ENCODE data around the gene SRPRA.
"Not testable (repeated sequence)": the region's sequence is repeated elsewhere in the genome, so short reads cannot be mapped to it uniquely, and the experiment has no call there.

Gene SRPRA

DNA sequence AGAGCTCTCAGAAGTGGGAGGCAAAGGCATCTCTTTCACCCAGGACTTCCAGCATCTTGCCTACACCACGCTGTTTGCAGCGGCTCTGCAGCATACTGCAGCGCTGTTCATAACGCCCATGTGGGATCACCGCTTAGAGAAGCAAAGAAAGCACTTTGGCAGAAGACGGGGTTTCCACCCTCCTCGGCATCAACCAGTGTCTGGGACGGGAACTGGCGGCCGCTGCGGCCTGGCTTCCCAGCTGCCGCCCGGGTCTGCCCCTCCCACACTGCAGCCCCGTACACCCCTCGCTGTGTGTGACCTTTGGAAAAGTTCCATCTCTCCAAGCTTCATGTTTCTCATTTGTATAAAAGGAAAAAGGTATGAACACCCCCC is 13.7 kb upstream of the SRPRA start:
- peak; percentile 84 for DNase-seq

DNA sequence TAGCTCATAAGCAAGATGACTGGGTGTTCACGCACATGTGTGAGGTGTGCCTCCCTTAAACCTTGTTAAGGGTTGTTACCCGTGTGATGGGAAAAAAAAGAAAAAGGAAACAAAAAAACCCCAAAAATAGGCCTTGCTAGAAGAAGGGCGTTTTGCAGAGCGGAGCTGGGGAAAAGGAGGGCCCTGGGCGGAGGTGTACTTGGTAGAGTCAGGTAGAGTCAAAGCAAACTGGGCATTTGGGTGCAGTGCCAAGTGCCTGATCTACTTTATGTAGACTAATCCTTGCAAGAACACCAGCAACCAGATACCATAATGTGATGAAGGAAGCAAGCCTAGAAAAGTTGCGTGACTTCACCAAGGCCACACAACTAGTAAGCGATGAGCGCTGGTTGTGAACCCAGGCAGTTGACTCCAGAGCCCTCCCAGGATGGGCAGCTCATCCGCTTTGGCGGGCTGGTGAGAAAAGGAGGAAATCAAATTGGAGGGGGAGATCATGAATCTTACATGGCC is 13.0 kb upstream of the SRPRA start:
- DNase-seq, result peak; percentile 64

DNA sequence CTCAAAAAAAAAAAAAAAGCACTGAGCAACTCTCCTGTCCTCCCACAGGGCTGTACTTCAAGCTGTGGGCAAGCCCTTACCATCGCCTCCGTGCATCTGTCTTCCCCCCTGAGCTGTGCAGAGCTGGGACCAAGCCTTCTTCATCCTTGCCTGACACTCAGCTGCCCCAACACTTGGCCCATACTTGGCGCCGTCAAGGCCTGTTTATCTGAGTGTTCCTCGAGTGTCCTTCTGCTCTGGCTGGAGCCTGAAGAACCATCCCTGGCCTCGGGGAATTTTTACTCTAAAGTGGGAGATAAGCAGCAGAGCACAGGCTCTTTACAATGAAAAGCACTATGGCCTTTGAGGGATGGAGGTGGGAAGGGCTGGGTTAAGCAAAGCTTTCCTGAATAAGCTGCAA is 12.6 kb upstream of the SRPRA start:
- DNase-seq, result no peak

DNA sequence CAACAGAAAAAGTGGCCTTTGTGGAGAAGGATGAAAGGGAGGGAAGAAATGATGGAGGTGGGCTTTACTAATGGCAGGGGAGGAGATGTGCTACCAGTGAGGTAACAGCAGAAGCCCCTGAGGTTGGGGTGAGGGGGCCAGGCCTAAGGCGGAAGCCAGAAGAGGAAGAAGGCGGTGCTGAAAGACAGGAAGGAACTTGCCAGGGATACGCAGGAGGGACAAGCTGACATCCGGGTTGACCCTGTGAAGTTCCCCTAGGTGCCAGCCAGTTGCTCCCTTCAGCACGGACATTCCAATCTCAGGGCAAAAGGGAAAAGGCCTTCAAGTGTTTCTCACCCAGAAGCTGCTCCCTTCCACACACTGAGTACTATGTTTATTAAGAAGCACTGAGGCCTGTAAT is 11.9 kb upstream of the SRPRA start:
- DNase-seq, result peak; percentile 96

DNA sequence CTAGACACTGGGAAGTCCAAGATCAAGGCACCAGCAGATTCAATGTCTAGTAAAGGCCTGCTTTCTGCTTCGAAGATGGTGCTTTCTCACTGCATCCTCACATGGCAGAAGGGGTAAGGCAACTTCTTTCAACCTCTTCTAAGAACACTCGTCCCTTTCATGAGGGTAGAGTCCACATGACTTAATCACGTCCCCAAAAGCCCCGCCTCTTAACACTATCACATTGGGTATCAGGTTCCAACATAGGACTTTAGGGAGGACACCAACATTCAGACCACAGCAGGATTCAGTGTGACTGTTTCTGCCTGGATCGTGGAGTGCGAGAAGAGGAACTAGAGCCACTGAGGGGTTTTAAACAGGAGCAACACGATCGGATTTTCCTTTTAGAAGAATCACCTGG is 10.5 kb upstream of the SRPRA start:
- no peak for DNase-seq

DNA sequence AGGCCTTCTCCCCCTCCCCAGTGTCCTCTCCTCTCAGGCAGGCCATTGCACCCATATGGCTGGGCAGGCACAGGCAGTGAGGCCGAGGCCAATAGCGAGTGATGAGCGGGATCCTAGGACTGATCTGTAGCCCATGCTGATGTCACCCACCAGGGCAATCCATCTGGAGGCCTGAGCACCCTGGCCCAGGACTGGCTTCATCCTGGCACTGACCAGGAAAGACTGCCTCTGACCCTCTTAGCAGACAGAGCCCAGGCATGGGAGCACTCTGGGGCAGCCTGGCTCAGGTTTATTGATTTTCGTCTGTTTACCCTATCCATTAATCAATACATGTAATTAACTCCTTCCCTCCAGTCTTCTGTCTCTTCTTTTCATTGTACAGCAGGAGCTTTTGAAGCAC is 9.1 kb upstream of the SRPRA start:
- DNase-seq, result no peak

DNA sequence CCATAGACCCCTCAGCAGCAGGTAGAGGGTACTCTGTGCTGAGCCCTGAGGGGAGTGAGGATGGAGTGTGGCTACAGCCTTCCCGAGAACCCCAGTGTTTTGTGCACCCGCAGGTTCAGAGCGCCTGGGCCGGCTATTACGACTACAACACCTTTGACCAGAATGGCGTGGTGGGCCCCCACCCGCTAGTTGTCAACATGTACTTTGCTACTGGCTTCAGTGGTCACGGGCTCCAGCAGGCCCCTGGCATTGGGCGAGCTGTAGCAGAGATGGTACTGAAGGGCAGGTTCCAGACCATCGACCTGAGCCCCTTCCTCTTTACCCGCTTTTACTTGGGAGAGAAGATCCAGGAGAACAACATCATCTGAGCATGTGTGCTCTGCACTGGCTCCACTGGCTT is 8.6 kb upstream of the SRPRA start:
- DNase-seq, result no peak

DNA sequence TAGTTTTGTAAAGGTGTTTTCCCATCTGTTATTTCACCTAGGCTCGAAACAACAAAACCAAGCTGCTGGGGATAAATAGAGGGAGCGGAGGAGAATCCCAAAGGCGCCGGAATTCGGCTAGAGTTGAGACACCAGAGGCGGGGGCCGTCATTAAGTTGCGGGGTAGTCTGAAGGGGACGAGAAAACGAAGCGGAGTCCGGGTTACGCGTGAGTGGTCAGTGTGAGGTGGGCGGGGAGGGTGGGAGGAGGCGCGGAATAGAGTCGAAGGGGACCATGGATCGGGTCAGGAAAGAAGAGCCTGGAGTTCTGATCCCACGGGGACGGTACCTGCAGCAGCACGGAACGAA is 361 bp downstream of the SRPRA start:
- DNase-seq, result no peak

DNA sequence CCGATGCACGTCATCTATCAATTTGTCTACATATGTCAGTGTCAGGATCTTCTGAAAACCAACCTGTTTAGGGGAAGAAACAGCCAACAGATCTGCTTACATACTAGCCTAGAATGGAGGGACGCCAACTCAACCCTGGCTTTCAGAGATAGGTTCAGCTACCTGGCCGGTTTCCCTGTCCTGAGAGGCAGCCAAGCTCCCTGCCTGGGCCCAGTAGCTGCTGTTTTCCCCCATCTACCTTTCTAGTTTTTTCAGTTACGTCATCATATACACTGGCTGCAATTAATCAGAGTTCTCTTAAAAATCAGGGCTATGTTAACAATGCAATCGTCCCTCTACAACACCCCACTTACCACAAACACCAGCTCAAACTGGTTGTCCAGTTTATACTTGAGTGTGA is 1.0 kb downstream of the SRPRA start:
- no peak for DNase-seq

DNA sequence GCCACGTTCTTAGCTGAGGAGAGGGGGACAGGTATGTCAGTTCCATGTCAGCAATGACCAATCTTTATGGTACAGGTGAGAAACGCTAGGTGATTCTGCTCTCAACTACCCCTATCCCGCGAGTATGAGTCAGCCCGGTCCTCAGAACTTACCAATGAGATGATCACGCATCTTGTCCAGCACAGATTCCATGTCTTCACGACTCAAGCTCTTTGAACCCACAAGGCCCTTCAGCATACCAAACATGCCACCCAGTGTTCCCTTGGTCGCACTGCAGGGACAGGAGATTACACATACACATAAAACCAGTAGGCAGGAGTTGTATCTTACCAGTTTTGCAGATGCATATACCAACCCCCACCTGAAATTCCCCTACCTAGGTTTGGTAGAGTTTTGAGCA is 2.9 kb downstream of the SRPRA start:
- DNase-seq, result no peak

DNA sequence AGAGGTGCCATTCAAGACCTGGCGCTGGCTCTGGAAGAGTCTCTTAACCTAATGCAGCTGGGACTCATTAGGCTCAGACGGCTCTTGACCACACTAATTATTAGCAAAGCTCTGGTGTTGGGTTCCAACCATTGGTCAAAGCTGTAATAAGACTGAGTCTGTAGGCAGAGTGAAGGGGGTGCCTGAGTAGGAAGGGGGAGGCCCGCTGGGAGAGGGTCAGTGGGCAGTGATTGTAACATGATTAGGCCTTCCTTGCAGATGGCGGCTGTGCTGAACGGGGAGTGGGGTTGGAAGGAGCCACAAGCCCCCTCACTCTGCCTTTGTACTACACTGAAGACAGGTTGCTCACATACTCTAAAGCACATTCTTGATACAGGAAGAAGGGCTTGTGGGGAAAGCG is 5.2 kb downstream of the SRPRA start:
- no peak for DNase-seq

DNA sequence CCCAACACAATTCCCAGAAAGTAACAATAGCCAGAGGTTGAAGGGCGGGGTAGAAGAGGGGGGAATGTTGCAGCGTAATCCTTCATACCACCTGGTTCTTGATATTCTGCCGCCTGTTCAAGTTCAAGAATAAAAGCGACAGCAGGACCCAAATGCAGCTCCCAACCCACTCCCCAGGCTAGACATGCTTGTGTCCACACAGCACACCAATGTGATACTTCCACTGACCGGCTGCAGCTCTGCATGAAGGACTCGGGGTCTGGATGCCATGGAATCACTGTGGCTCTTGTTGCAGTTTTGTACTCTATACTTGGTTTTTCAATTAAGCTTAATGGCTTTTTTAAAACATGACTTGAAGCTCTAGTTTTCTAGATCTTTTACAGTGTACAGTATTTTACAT is 6.5 kb downstream of the SRPRA start:
- no peak for DNase-seq

DNA sequence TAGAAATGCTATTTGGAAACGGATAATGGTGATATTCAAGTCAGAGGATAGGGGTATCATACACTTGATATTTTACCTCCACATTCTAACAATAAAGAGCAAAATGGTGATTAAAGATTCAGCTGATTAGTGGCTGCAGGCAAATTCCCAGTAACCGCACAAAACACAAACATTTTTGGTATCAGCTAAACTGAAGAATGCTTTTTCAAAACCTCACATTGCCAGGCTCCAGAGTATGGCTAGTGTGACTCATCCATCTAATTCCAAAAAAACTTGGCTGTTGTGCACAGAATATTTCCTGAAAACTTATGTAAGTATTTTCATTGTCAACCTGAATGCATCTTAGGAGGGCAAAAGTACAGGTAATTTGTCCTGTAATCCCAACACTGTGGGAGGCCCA is 10.9 kb downstream of the SRPRA start:
- DNase-seq, result no peak

DNA sequence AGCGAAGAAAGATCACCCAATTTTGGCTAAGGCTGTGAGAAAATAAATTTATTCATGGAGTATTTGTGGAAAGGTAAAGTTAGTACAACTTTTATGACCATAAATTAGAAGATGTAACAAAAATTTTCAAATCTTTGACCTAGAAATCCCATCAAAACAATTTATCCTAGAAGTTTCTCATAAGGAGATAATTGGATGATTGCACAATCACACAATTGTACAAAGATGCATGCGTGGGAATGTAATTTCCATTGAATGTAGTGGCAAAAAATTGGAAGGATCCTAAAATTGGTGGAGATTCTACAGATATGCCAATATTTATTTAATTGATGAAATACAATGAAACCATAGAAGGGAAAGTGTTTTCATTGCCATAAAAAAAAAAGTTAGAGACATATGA is 11.6 kb downstream of the SRPRA start:
- no peak for DNase-seq

DNA sequence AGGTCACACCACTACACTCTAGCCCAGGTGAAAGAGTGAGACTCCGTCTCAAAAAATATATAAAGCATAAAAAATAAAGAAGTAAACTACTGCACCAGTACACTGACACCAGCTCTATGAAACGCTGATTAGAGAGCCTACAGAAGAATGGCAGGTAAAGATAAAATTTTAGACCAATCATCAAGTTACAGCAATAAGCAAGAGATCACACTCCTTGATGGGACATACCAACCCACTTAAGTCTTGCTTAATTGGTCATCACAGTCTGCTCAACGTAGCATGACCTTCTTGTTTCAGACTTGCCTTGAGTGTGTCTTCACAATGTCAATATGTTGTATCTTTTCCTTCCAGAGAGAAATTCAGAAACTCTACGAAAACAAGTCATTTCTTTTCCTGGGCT is 12.5 kb downstream of the SRPRA start:
- DNase-seq, result no peak

DNA sequence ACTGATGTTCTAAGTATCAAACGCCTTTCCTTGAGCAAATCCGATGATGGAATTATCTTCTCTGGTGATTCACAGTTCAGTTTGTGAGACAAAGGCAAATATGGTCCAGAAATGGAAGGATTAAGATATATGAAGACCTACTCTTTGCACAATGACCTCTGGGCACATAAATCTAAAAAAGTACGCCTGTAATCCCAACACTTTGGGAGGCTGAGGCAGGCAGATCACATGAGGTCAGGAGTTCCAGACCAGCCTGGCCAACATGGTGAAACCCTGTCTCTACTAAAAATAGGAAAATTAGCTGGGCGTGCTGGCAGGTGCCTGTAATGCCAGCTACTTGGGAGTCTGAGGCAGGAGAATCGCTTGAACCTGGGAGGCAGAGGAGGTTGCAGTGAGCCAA is 13.2 kb downstream of the SRPRA start:
- DNase-seq, result not testable (repeated sequence)

DNA sequence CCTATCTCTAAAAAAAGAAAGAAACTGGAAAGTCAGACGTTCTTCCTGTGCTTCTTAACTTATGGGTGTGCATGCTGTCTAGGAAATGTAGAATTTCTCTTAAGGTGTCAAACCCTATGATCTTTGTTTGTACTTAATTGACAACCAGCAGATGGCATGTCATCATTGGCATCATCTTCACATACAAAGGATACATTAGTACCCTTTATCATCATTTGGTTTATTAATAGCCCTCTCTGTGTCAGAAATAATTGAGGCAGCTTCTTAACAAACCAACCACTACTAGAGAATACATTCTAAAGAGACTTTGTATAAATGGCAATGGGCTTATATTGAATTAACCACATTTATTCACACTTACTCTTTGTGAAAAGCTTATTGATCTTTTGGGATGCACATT is 13.9 kb downstream of the SRPRA start:
- no peak for DNase-seq

DNA sequence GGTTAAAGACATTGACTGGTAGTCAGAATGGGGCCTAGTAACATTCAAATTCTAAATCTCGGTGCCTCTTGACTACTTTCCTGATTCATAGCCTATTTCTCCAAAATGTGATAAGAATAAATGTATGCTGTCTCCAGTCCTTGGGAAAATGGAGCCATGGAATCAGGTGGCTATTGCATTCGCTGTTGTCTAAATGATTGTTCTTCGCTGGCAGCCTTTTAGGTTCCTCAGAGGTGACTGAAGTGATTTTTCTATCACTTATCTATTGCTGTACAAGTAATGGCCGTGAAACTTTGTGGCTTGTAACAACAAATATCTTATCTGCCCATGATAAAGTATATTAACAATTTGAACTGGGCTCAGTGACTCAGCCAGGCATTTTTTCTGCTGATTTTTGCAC is 15.4 kb downstream of the SRPRA start:
- no peak for DNase-seq

DNA sequence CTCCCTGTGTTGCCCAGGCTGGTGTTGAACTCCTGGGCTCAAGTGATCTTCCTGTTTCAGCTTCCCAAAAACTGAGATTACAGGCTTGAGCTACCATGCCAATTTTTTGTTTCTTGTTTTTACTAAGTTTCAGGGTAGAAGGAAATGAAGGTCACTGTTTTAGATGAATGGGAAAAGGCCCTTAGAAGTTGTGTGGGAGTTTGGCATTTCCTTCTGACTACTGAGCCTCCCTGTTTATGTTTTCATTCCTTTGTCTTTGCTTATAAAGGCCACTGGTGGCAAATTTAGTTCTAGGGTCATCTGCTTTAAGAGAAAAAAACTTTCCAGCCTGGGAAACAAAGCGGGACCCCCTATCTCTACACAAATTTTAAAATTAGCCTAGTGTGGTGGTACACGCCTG is 22.1 kb downstream of the SRPRA start:
- DNase-seq, result no peak

DNA sequence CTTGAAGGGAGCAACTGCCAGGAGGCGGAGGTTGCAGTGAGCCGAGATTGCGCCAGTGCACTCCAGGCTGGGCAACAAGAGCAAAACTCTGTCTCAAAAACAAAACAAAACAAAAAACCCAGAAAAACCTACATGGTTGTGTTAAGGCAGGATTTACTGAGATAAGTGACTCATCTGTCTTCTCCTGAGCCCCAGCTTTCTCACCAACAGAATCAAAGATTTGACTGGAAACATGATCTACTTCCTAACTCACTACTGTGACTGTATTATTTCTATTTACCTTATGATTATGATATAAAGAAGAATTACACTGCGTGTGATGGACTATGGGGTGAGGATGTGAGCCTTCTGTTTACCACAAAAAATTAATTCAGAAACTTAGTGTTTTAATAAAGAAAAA is 35.3 kb downstream of the SRPRA start:
- DNase-seq, result no peak

DNA sequence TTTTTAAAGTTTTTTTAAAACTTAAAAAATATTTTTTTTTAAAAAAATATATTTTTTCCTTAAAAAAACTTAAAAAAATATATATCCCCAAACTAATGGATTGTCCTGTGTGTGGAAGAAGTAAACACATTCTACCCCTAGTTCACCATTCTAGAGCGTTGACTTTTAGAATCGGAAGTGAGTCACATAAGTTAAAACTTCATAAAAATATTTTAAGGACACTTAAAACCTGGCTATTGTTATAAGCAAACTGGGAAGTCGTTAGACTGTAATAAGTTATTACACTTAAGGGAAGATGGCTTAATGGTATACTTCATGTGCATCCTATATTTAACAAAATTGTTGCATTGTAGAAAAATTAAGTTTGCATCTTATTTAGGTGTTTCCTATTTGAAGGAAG is 36.0 kb downstream of the SRPRA start:
- no peak for DNase-seq

DNA sequence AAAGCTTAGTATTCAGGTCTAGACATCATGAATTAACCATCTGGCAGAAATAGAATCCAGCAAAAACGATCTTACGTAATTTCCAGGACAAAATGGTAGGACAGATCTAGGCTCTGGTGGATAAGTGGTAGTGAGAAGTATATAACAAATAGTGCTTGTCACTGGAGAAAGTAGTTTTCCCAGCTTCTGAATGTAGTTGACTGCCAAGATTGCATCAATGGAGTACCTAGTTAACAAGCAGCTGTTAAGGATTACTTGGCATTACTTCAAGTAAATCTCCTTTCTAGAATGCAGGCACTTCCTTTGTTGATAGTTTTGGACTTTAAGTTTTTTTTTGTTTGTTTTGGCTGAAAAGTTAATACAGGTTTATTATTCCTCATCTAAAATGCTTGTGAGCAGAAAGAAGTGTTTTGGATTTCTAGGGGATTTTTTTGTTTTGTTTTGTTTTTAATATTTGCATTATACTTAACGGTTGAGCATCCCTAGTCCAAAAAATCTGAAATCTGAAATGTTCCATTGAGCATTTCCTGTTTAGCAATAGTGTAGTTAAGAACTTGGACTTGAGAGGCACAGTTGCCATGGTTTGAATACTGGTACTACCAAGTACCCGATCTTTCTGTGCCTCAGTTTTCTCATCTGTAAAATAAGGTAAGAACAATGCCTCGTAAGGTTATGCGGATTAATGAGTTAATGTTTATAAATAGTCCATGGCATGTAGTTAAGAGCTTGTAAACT is 36.8 kb downstream of the SRPRA start:
- DNase-seq, result no peak

DNA sequence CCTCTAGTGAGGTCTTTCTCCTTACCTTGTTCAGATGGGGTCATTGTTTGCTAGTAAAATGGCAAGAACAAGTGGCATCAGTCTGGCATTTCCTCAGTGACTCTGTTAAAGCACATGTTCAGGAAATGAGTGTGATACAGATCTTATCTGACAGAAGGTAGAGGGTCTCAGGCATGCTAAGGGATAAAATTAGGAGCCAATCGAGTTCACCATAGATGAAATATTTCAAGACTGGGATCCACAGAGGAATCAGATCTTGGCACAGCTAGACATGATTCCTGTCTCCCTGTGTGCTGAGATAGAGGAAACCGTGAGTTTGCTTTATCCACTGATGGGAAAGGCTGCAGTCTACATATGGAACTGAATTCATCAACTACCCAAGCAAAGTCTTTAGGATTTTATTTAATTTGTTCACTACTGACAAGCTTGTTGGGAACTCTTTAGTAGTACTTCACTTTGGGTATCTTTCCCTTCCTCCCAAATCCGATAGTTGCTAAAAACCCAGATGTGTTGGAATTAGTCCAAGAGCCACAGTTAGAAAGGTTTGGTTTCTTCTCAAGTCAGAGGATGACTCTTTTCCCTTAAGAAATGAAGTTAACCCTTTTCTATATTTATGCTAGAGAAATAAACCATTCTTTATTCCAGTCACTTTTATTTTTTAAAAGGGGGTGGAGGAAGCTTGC is 38.7 kb downstream of the SRPRA start:
- DNase-seq, result no peak

DNA sequence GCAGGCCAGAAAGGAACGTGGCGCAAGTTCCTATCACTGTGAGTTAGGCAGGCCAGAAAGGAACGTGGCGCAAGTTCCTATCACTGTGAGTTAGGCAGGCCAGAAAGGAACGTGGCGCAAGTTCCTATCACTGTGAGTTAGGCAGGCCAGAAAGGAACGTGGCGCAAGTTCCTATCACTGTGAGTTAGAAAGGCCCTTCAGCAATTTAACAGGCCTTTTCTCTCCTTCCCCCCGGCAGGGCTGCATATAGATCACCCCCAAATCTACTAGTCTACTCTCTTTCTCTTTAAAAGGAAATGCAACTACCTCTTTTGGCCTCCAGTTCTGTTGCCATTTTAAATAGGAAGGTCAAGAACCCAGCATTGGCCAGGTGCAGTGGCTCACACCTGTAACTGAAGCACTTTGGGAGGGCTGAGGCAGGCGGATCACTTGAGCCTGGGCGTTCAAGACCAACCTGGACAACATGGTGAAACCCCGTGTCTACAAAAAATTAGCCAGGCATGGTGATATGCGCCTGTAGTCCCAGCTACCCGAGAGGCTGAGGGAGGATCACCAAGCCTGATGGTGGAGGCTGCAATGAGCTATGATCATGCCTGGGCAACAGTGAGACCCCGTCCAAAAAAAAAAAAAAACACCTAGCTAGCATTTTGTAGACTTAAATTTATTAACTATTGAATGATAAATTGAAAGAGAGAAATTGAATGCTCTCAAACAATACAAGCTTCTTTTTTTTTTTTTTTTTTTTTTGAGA is 42.2 kb downstream of the SRPRA start:
- DNase-seq, result peak; percentile 94

Measured in GF-D8 (cell line).